ENCODE data around the gene ZNF358. TPM values are rescaled to one million over a fixed set of nuclear protein-coding genes. Genes with fewer than 3 reads are reported as not detected.

ZNF358 gene
- total RNA-seq, 4 donors from 2014 or later, result 69.8 to 139 (median 116) TPM

DNA sequence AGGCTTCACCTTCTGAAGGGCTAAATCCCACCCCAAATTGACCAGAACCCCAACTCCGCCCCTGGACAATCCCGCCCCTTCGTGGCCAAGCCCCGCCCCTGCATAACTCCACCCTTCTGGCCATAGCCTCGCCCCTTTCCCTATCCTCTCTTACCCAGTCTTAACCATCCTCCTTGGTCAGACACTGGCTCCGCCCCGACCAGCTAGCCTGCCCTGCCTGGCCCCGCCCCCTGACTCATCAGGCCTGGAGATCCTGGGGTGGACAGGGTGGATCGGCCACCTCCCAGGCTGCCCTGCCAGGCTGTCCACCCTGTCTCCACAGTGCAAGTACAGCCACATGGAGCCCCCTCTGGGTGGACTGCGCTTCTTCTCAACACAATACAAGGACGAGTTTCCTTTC is 8.0 kb upstream of the ZNF358 start:
- H3K9me3 ChIP-seq, result no peaks in the 10 kb centered on the region
- no peaks in the 10 kb centered on the region for H3K4me1 ChIP-seq
- no peaks in the 10 kb centered on the region for H3K36me3 ChIP-seq
- no peak overlapping the region for H3K27ac ChIP-seq
- no peak overlapping the region for H3K4me3 ChIP-seq
- in situ Hi-C loops (cut with MboI; ENCODE audit: low sequenced_read_pairs in 4 of 4) (no loop called here), intact Hi-C loops (cut with DNase I; ENCODE audit: low total_unique reads) (no loop called here)
- peak in 1 of 2 donors; percentile 45 for ATAC-seq
- DNase-seq, result peak in 1 of 2 donors; percentile 67
- H3K27me3 ChIP-seq, result peaks cover 8 to 30% (median 22%) of the 10 kb centered on the region in 3 donors
- TF ChIP-seq POLR2A (IDR thresholded peaks at IDR 0.05), result no peak
- TF ChIP-seq, protein P1, sequence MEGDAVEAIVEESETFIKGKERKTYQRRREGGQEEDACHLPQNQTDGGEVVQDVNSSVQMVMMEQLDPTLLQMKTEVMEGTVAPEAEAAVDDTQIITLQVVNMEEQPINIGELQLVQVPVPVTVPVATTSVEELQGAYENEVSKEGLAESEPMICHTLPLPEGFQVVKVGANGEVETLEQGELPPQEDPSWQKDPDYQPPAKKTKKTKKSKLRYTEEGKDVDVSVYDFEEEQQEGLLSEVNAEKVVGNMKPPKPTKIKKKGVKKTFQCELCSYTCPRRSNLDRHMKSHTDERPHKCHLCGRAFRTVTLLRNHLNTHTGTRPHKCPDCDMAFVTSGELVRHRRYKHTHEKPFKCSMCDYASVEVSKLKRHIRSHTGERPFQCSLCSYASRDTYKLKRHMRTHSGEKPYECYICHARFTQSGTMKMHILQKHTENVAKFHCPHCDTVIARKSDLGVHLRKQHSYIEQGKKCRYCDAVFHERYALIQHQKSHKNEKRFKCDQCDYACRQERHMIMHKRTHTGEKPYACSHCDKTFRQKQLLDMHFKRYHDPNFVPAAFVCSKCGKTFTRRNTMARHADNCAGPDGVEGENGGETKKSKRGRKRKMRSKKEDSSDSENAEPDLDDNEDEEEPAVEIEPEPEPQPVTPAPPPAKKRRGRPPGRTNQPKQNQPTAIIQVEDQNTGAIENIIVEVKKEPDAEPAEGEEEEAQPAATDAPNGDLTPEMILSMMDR (IDR thresholded peaks at IDR 0.05 in 4 of 5, conservative IDR thresholded peaks at IDR 0.05 in 1 of 5), result no peak

DNA sequence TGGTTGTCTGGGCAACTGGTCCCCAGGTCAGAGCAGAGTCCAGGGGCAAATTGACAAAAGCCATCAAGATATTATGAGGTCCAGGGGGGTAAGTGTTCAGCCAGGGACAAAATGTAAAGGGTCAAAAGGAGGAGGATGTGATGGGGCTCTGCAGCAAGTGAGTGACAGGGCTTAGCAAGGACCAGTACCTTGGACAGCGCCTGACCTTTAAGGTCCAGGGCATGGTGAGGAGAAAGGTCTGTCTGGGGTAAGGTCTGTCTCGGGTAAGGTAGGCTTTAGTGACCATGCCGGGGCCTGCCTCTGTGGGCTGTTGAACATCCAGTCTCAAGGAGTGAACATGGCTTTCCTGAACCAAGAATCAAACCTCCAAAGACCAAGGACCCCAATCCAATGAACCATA is 6.3 kb upstream of the ZNF358 start:
- intact Hi-C loops (cut with DNase I; ENCODE audit: low total_unique reads), result no loop called here
- in situ Hi-C loops (cut with MboI; ENCODE audit: low sequenced_read_pairs in 4 of 4), result no loop called here
- no peaks in the 10 kb centered on the region for H3K36me3 ChIP-seq
- H3K27me3 ChIP-seq, result peaks cover 4 to 21% (median 14%) of the 10 kb centered on the region in 3 donors
- TF ChIP-seq, protein P1 (IDR thresholded peaks at IDR 0.05 in 4 of 5, conservative IDR thresholded peaks at IDR 0.05 in 1 of 5), result no peak
- TF ChIP-seq POLR2A (IDR thresholded peaks at IDR 0.05), result no peak
- H3K4me1 ChIP-seq, result no peaks in the 10 kb centered on the region
- H3K27ac ChIP-seq, result no peak overlapping the region
- ATAC-seq (no peak), DNase-seq (no peak)
- H3K4me3 ChIP-seq, result no peak overlapping the region
- no peaks in the 10 kb centered on the region for H3K9me3 ChIP-seq

DNA sequence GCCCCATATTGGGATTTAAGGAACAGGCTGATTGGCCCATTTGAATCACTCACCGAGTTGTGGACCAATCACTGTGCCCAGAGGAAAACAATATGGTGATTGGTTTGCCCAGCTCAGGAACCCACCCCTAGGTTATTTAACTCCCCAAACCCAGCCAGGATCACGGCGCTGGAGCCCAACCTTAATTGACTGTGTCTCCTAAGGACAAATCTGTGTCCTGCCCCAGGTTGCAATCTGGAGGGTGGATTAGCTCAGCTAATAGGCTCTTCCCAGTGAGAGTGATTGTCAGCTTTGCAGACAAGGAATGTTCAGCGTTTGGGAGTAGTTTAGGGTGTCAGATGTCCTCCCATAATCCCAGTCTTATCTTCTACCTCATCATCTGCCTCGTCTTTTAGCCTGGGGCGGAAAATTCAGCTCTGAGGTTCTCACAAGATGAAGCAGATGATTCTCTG is 3.5 kb upstream of the ZNF358 start:
- Histone ChIP-seq H3K9me3 (no peaks in the 10 kb centered on the region), H3K4me3 (no peak overlapping the region), H3K27ac (no peak overlapping the region), H3K27me3 (no peaks in the 10 kb centered on the region), H3K4me1 (peaks cover 9 to 14% of the 10 kb centered on the region in 2 donors), H3K36me3 (no peaks in the 10 kb centered on the region)
- TF ChIP-seq, protein P1 (IDR thresholded peaks at IDR 0.05 in 4 of 5, conservative IDR thresholded peaks at IDR 0.05 in 1 of 5), result no peak
- no peak for TF ChIP-seq POLR2A (IDR thresholded peaks at IDR 0.05)
- in situ Hi-C loops (cut with MboI; ENCODE audit: low sequenced_read_pairs in 4 of 4), result no loop called here
- DNase-seq (no peak), ATAC-seq (no peak)
- intact Hi-C loops (cut with DNase I; ENCODE audit: low total_unique reads), result no loop called here

DNA sequence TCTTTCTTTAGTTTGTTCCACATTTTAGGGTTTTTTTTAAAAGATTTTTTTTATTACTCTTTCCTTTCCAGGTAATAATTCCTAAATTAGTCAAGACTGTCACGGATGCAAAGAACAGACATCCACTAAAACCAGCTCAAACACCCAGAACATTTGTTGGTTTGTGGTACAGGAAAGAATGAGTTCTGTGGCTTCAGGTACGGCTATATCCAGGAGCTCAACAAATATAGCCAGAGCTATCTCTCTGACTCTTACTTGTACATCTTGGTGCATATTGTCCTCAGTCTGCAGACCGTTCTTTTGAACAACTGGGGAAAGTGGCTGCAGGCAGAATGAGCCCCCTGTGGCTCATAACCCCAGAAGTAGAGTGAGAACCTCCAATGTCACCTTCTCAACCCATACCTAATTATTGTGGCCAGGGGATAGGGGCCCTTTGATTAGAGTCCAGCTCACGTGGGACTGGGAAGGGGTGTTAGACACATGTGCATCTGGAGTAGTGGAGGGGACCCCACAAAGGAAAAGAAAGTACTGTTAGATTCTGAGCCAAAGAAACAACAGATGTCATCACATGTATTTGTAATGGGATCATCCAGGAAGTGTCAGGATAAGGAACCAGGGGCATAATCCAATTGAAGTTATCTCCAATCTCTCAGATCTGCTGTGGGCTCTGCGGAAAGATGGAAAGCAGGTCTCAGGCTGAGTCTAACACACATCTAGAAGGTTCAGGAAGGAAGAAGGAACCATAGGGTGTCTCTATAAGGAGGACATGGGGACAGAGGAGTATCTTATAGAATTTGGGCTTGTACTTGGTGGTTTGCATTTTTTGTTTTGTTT is 1.9 kb upstream of the ZNF358 start:
- H3K27ac ChIP-seq, result no peak overlapping the region
- TF ChIP-seq, protein P1 (IDR thresholded peaks at IDR 0.05 in 4 of 5, conservative IDR thresholded peaks at IDR 0.05 in 1 of 5), result no peak
- no peak for TF ChIP-seq POLR2A (IDR thresholded peaks at IDR 0.05)
- H3K4me1 ChIP-seq, result peaks cover 9 to 14% of the 10 kb centered on the region in 2 donors
- intact Hi-C loops (cut with DNase I; ENCODE audit: low total_unique reads) (no loop called here), in situ Hi-C loops (cut with MboI; ENCODE audit: low sequenced_read_pairs in 4 of 4) (no loop called here)
- DNase-seq (no peak), ATAC-seq (no peak)
- H3K27me3 ChIP-seq, result no peaks in the 10 kb centered on the region
- H3K36me3 ChIP-seq, result no peaks in the 10 kb centered on the region
- no peak overlapping the region for H3K4me3 ChIP-seq
- no peaks in the 10 kb centered on the region for H3K9me3 ChIP-seq
